Erythroblast (primary cell): ENCODE results near the gene CEMIP.

Source experiments
- GATA1 ChIP-seq: IDR thresholded peaks from 2 replicates; pipeline ENCODE4 v1.6.1; 2011; ENCODE audit warnings: low read depth, mild to moderate bottlenecking, control low read depth, low read length, moderate library complexity
- POLR2A ChIP-seq: IDR thresholded peaks from 2 replicates; pipeline ENCODE4 v1.6.1; 2011; ENCODE audit warnings: mild to moderate bottlenecking, low read length

DNA sequence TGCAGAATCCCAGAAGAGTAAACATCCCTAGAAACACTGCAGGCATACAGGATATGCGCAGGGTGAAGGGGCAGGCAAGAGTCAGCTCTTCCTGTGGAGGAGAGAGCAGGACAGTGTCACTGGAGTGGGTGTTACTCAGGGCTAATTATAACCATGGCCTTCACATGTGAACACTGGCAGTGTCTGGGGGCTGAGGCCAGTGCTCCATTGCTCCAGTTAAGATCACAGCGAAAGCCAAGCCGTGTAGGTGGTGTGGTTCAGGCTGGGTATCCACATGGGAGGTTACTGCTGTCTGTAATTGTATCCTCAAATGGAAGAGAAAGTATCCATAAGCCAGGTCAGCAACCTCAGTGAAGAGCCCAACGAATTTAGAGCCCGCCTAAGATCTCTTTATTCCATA is 125.8 kb downstream of the CEMIP start:
- TF ChIP-seq POLR2A (no peak), GATA1 (no peak)
